IMR-90 (cell line): ENCODE data around the gene NAA80. TPM values are rescaled to one million over a fixed set of nuclear protein-coding genes. Genes with fewer than 3 reads are reported as not detected.
A peak's percentile ranks its signal among the peaks of the same experiment; 100 is the strongest.

Experiments
- ATAC-seq: fragments of 200-7000 bp; cut with Tn5 transposase; 2 replicates; pipeline ENCODE4 v1.9.1; 2020; ENCODE audit warnings: low read depth, mild to moderate bottlenecking, moderate library complexity
- BruUV-seq: library from RNA; stranded (reverse); fragments of 400-500 nt; replicated peaks from 2 replicates; lab custom pipeline; 2021; lab: Mats Ljungman, UMichigan
- CTCF ChIA-PET: fragments of 300-600 bp; formaldehyde crosslinking; extraction: SDS; loops from one replicate; lab custom pipeline; 2021; ENCODE audit warnings: antibody characterized with exemption; lab: Yijun Ruan, JAX
- POLR2A ChIA-PET: fragments of 300-600 bp; sonication (Branson Sonifier 250); formaldehyde crosslinking; loops from one replicate; lab custom pipeline; 2022; ENCODE audit warnings: antibody characterized with exemption; ENCODE audit not compliant: unreplicated experiment; lab: Charles Lee
- DNase-seq: peaks from one replicate; pipeline ENCODE4 v3.0.0; 2013
- H2AFZ ChIP-seq: replicated peaks from 2 replicates; pipeline ENCODE3; 2013; ENCODE audit warnings: low read length, mild to moderate bottlenecking; ENCODE audit not compliant: poor library complexity
- H2AK5ac ChIP-seq: 2 replicates; pipeline ENCODE4 v1.6.1; 2013; ENCODE audit warnings: low read depth, low read length, inconsistent platforms
- H2AK9ac ChIP-seq: replicated peaks from 2 replicates; pipeline ENCODE3; 2013; ENCODE audit warnings: mild to moderate bottlenecking, low read depth, low read length, moderate library complexity; ENCODE audit not compliant: poor library complexity
- H2BK120ac ChIP-seq: 2 replicates; pipeline ENCODE4 v1.6.1; 2013; ENCODE audit warnings: low read depth, low read length, inconsistent platforms
- H2BK15ac ChIP-seq: 3 replicates; pipeline ENCODE4 v1.6.1; 2013; ENCODE audit warnings: low read depth, low read length, inconsistent platforms
- H2BK20ac ChIP-seq: 2 replicates; pipeline ENCODE4 v1.6.1; 2013; ENCODE audit warnings: low read depth, mild to moderate bottlenecking, inconsistent platforms, low read length, moderate library complexity
- H2BK5ac ChIP-seq: 2 replicates; pipeline ENCODE4 v1.6.1; 2013; ENCODE audit warnings: mild to moderate bottlenecking, low read depth, low read length, inconsistent platforms; ENCODE audit not compliant: poor library complexity, severe bottlenecking
- H3K14ac ChIP-seq: replicated peaks from 2 replicates; pipeline ENCODE4 v1.6.1; 2013; ENCODE audit warnings: low read depth, low read length, inconsistent platforms
- H3K18ac ChIP-seq: 2 replicates; pipeline ENCODE4 v1.6.1; 2013; ENCODE audit warnings: low read depth, low read length, control low read depth
- H3K23ac ChIP-seq: 2 replicates; pipeline ENCODE4 v1.6.1; 2013; ENCODE audit warnings: low read depth, low read length, inconsistent platforms
- H3K27ac ChIP-seq: 2 replicates; pipeline ENCODE4 v1.5.1; 2013; ENCODE audit warnings: mild to moderate bottlenecking, control low read depth, low read length; ENCODE audit not compliant: insufficient read depth
- H3K27me3 ChIP-seq: 2 replicates; pipeline ENCODE4 v1.6.1; 2013; ENCODE audit warnings: low read length; ENCODE audit not compliant: control insufficient read depth, insufficient read depth
- H3K36me3 ChIP-seq: 2 replicates; pipeline ENCODE4 v1.6.1; 2013; ENCODE audit warnings: low read length, mixed read lengths; ENCODE audit not compliant: control insufficient read depth, insufficient read depth
- H3K4ac ChIP-seq: 2 replicates; pipeline ENCODE4 v1.6.1; 2013; ENCODE audit warnings: low read depth, low read length, inconsistent platforms
- H3K4me1 ChIP-seq: 2 replicates; pipeline ENCODE4 v1.6.1; 2013; ENCODE audit warnings: low read length, mixed read lengths; ENCODE audit not compliant: control insufficient read depth, insufficient read depth
- H3K4me2 ChIP-seq: 2 replicates; pipeline ENCODE4 v1.6.1; 2013; ENCODE audit warnings: low read depth, mild to moderate bottlenecking, control low read depth, low read length, moderate library complexity
- H3K4me3 ChIP-seq: 2 replicates; pipeline ENCODE4 v1.5.1; 2013; ENCODE audit warnings: low read depth, mild to moderate bottlenecking, control low read depth, low read length, moderate library complexity; ENCODE audit not compliant: insufficient read depth
- H3K56ac ChIP-seq: 2 replicates; pipeline ENCODE4 v1.6.1; 2013; ENCODE audit warnings: low read length, inconsistent platforms; ENCODE audit not compliant: insufficient read depth; ENCODE audit errors: extremely low read depth
- H3K79me1 ChIP-seq, 2 experiments: 2 replicates each; pipeline ENCODE4 v1.6.1; 2013; ENCODE audit warnings: low read length in 2 of 2, inconsistent platforms in 1 of 2, low read depth in 1 of 2
- H3K9ac ChIP-seq: 2 replicates; pipeline ENCODE4 v1.6.1; 2013; ENCODE audit warnings: low read depth, low read length, control low read depth
- H3K9me1 ChIP-seq: 2 replicates; pipeline ENCODE4 v1.6.1; 2013; ENCODE audit warnings: low read length, inconsistent platforms; ENCODE audit not compliant: insufficient read depth
- H3K9me3 ChIP-seq: 2 replicates; pipeline ENCODE4 v1.6.1; 2013; ENCODE audit warnings: low read length; ENCODE audit not compliant: control insufficient read depth, insufficient read depth
- H4K20me1 ChIP-seq: 2 replicates; pipeline ENCODE4 v1.6.1; 2013; ENCODE audit warnings: low read length, inconsistent platforms; ENCODE audit not compliant: insufficient read depth
- H4K5ac ChIP-seq: 2 replicates; pipeline ENCODE4 v1.6.1; 2013; ENCODE audit warnings: mild to moderate bottlenecking, low read depth, low read length, control low read depth
- H4K8ac ChIP-seq, 2 experiments: 2 replicates each; pipeline ENCODE4 v1.6.1; 2013; ENCODE audit warnings: low read depth in 2 of 2, low read length in 2 of 2, control low read depth in 1 of 2, inconsistent platforms in 1 of 2
- H4K91ac ChIP-seq: 2 replicates; pipeline ENCODE4 v1.6.1; 2013; ENCODE audit warnings: low read depth, low read length, inconsistent platforms; ENCODE audit not compliant: insufficient read depth
- FOS ChIP-seq: fragments of 150-350 bp; IDR thresholded peaks from 2 replicates; pipeline ENCODE4 v1.6.1; 2016; ENCODE audit warnings: low read depth, low read length
- MAZ ChIP-seq: IDR thresholded peaks from 2 replicates; pipeline ENCODE4 v1.6.1; 2012; ENCODE audit warnings: low read depth, mild to moderate bottlenecking, low read length, improper control_type of control experiment, moderate library complexity, borderline replicate concordance
- MXI1 ChIP-seq: IDR thresholded peaks from 2 replicates; pipeline ENCODE4 v1.6.1; 2012; ENCODE audit warnings: low read depth, mild to moderate bottlenecking, low read length, moderate library complexity, borderline replicate concordance
- NFE2L2 ChIP-seq: fragments of 150-350 bp; IDR thresholded peaks from 2 replicates; pipeline ENCODE4 v1.6.1; 2016; ENCODE audit warnings: low read depth, mild to moderate bottlenecking, low read length
- POLR2A ChIP-seq: IDR thresholded peaks from 2 replicates; pipeline ENCODE4 v1.6.1; 2012; ENCODE audit warnings: mild to moderate bottlenecking, low read depth, low read length
- SMC3 ChIP-seq: fragments of 150-350 bp; IDR thresholded peaks from 2 replicates; pipeline ENCODE4 v1.6.1; 2016; ENCODE audit warnings: low read depth, mild to moderate bottlenecking, antibody characterized with exemption, low read length, moderate library complexity
- WGBS, 2 experiments: methylation state at CpG; one replicate each; pipeline versions ENCODE4 v1.1.5 to v1.1.7; 2013; ENCODE audit warnings: missing lambda C conversion rate in 2 of 2; ENCODE audit not compliant: insufficient read length in 1 of 2; ENCODE audit errors: extremely low coverage in 2 of 2; 5-methylcytosine and 5-hydroxymethylcytosine counted together
- dilution Hi-C: fragments of 300-500 bp; cut with HindIII; formaldehyde crosslinking; loops from one replicate; pipeline ENCODE4 v1.14.3; 2018; ENCODE audit warnings: low sequenced_read_pairs; ENCODE audit not compliant: unreplicated experiment
- in situ Hi-C: fragments of 300-500 bp; cut with MboI; formaldehyde crosslinking; loops from 3 replicates; pipeline ENCODE4 v1.14.3; 2019; ENCODE audit warnings: low sequenced_read_pairs, inconsistent platforms, mixed read lengths
- intact Hi-C: fragments of 100-400 bp; cut with micrococcal nuclease; formaldehyde crosslinking; loops from 2 replicates; pipeline ENCODE4 v1.10.0; 2022
- polyA plus RNA-seq, 3 experiments: library from polyadenylated mRNA; depleted of rRNA; stranded (reverse); fragments of >200 nt; gene quantifications; 2 replicates each; pipeline ENCODE4 v1.2.3, GENCODE V29; 2012; ENCODE audit warnings: low replicate concordance in 1 of 3
- total RNA-seq: library from RNA; depleted of rRNA; stranded (reverse); fragments of >200 nt; gene quantifications from 2 replicates; pipeline ENCODE4 v1.2.3, GENCODE V29; 2012

Gene NAA80
- total and polyA plus RNA-seq, 2 of the 4 experiments (the other 2 are of a cell fraction) = 5.0 to 14.4 TPM

- peak overlapping the region; percentile 66 for H3K9ac ChIP-seq
- H3K23ac ChIP-seq = peak overlapping the region; percentile 76
- peak overlapping the region; percentile 97 for H2AK9ac ChIP-seq
- peak overlapping the region; percentile 100 for H3K4ac ChIP-seq
- 0% methylated on average over 3 of the region's 22 CpGs; no CpG with 5 or more reads in 1 of the 2 experiments for WGBS, 2 experiments
- no peak for DNase-seq
- peak overlapping the region; percentile 97; the same call in 2 of the 3 replicates for H2BK15ac ChIP-seq
- H4K5ac ChIP-seq = peak overlapping the region; percentile 77
- peaks cover 46% of the 10 kb centered on the region for H3K9me1 ChIP-seq
- peak overlapping the region; percentile 90 for H2AFZ ChIP-seq
- peak overlapping the region; percentile 96 for H2BK20ac ChIP-seq
- H3K36me3 ChIP-seq = peaks cover 2% of the 10 kb centered on the region; the same call in 1 of the 2 replicates
- dilution Hi-C loops (no loop called here), in situ Hi-C loops (no loop called here), intact Hi-C loops (no loop called here)
- TF ChIP-seq POLR2A = no peak
- no peak for TF ChIP-seq MXI1
- no peak for TF ChIP-seq FOS
- TF ChIP-seq NFE2L2 = no peak
- TF ChIP-seq MAZ = peak; percentile 26; the same call in 1 of the 2 replicates
- no peak for TF ChIP-seq SMC3
- H3K9me3 ChIP-seq = no peaks in the 10 kb centered on the region
- H3K18ac ChIP-seq = peak overlapping the region; percentile 45
- peak overlapping the region; percentile 98 for H3K14ac ChIP-seq
- H4K20me1 ChIP-seq = no peaks in the 10 kb centered on the region
- peak overlapping the region; percentile 100 for H2AK5ac ChIP-seq
- peak overlapping the region; percentile 80 for H3K27ac ChIP-seq
- H2BK5ac ChIP-seq = peak overlapping the region; percentile 83
- ChIA-PET POLR2A (interaction anchor here (0.6 kb wide), 1 partner anchor 1957 kb away, joined by 9 read pairs; no protein-coding TSS in a partner anchor), CTCF (interaction anchor here (1.6 kb wide), 1 partner anchor 40 kb away, joined by 5 read pairs; no protein-coding TSS in a partner anchor)
- H2BK120ac ChIP-seq = peak overlapping the region; percentile 97
- ATAC-seq = peak; percentile 11; the same call in 1 of the 2 replicates
- H4K91ac ChIP-seq = peak overlapping the region; percentile 99
- peaks cover 3 to 57% of the 10 kb centered on the region in 2 experiments; a peak in 3 of 4 replicates for H3K79me1 ChIP-seq
- BruUV-seq = no TSS peak
- H3K4me2 ChIP-seq = peak overlapping the region; percentile 70
- peak overlapping the region; percentile 53 for H3K4me3 ChIP-seq
- H3K4me1 ChIP-seq = peaks cover 65% of the 10 kb centered on the region
- H4K8ac ChIP-seq = peak overlapping the region; percentile 94 to 99
- H3K56ac ChIP-seq = peak overlapping the region; percentile 47; the same call in 1 of the 2 replicates
- H3K27me3 ChIP-seq = no peaks in the 10 kb centered on the region
Measured at GRCh38 chr3:50267280-50267913, 31.8 kb downstream of the NAA80 start.
